Hematopoietic multipotent progenitor cell treated with erythropoietin and hydrocortisone succinate and interleukin-3 and kit ligand, for 4 days (in vitro differentiated cells): ENCODE results near the gene FGFR3.
A peak's percentile ranks its signal among the peaks of the same experiment; 100 is the strongest.

Source experiments
- DNase-seq: peaks from one replicate; pipeline ENCODE4 v3.0.0-alpha.2; 2015

The FGFR3 gene

GRCh38 chr4:1756893-1757779, 36.0 kb upstream of the FGFR3 start:
- DNase-seq, result no peak

- no peak for DNase-seq
These were observed 35.3 kb upstream of the FGFR3 start for GRCh38 chr4:1757836-1758235.

- no peak for DNase-seq
These were observed 34.6 kb upstream of the FGFR3 start for GRCh38 chr4:1758306-1759121.

GRCh38 chr4:1759170-1759817, 33.8 kb upstream of the FGFR3 start:
- no peak for DNase-seq

- DNase-seq, result no peak
These were observed 33.3 kb upstream of the FGFR3 start for GRCh38 chr4:1759818-1760223.

GRCh38 chr4:1760521-1761071, 32.5 kb upstream of the FGFR3 start:
- no peak for DNase-seq

GRCh38 chr4:1761130-1761689, 31.9 kb upstream of the FGFR3 start:
- no peak for DNase-seq

- DNase-seq, result no peak
These were observed 30.7 kb upstream of the FGFR3 start for GRCh38 chr4:1762264-1763010.

- no peak for DNase-seq
These were observed 30.0 kb upstream of the FGFR3 start for GRCh38 chr4:1763070-1763549.

GRCh38 chr4:1763550-1764080, 29.5 kb upstream of the FGFR3 start:
- peak; percentile 86 for DNase-seq

- no peak for DNase-seq
These were observed 28.4 kb upstream of the FGFR3 start for GRCh38 chr4:1764670-1765069.

- DNase-seq, result no peak
These were observed 27.6 kb upstream of the FGFR3 start for GRCh38 chr4:1765409-1766072.

- no peak for DNase-seq
These were observed 26.7 kb upstream of the FGFR3 start for GRCh38 chr4:1766106-1767060.

- DNase-seq, result peak; percentile 51
These were observed 25.9 kb upstream of the FGFR3 start for GRCh38 chr4:1767061-1767769.

- peak; percentile 75 for DNase-seq
These were observed 25.2 kb upstream of the FGFR3 start for GRCh38 chr4:1767770-1768366.

- DNase-seq, result no peak
These were observed 24.6 kb upstream of the FGFR3 start for GRCh38 chr4:1768367-1769034.

- no peak for DNase-seq
These were observed 23.4 kb upstream of the FGFR3 start for GRCh38 chr4:1769692-1770091.

- DNase-seq, result no peak
These were observed 22.8 kb upstream of the FGFR3 start for GRCh38 chr4:1770245-1770644.
